H9 (cell line): ENCODE results near the gene VTN. TPM values are rescaled to one million over a fixed set of nuclear protein-coding genes. Genes with fewer than 3 reads are reported as not detected.

Experiments
- DNase-seq: peaks from one replicate; pipeline ENCODE4 v3.0.0-alpha.2; 2017
- H2AFZ ChIP-seq: one replicate; pipeline ENCODE4 v1.6.1; 2013; ENCODE audit warnings: mild to moderate bottlenecking, low read length, control low read depth, moderate library complexity
- H2AK5ac ChIP-seq: 2 replicates; pipeline ENCODE4 v1.6.1; 2013; ENCODE audit warnings: low read length, control low read depth, mixed read lengths; ENCODE audit not compliant: insufficient read length
- H2BK120ac ChIP-seq: one replicate; pipeline ENCODE4 v1.6.1; 2013; ENCODE audit warnings: low read depth, mild to moderate bottlenecking, low read length, control low read depth, inconsistent platforms; ENCODE audit not compliant: poor library complexity, severe bottlenecking
- H2BK12ac ChIP-seq: 2 replicates; pipeline ENCODE4 v1.6.1; 2013; ENCODE audit warnings: low read length, control low read depth, mixed read lengths, low read depth; ENCODE audit not compliant: insufficient read length
- H2BK15ac ChIP-seq: 2 replicates; pipeline ENCODE4 v1.6.1; 2013; ENCODE audit warnings: low read depth, low read length, control low read depth
- H2BK20ac ChIP-seq: one replicate; pipeline ENCODE4 v1.6.1; 2013; ENCODE audit warnings: low read depth, mild to moderate bottlenecking, low read length, control low read depth, inconsistent platforms; ENCODE audit not compliant: poor library complexity, severe bottlenecking
- H2BK5ac ChIP-seq: 2 replicates; pipeline ENCODE4 v1.6.1; 2013; ENCODE audit warnings: low read length, control low read depth, mixed read lengths; ENCODE audit not compliant: insufficient read length
- H3K14ac ChIP-seq: 2 replicates; pipeline ENCODE4 v1.6.1; 2013; ENCODE audit warnings: low read length, control low read depth; ENCODE audit not compliant: insufficient read depth
- H3K18ac ChIP-seq: 2 replicates; pipeline ENCODE4 v1.6.1; 2013; ENCODE audit warnings: low read depth, mild to moderate bottlenecking, mixed read lengths, low read length, control low read depth; ENCODE audit not compliant: insufficient read length
- H3K23ac ChIP-seq: 2 replicates; pipeline ENCODE4 v1.6.1; 2013; ENCODE audit warnings: low read length, control low read depth, mixed read lengths, low read depth; ENCODE audit not compliant: insufficient read length
- H3K23me2 ChIP-seq: 2 replicates; pipeline ENCODE4 v1.6.1; 2013; ENCODE audit warnings: low read depth, mild to moderate bottlenecking, mixed read lengths, low read length, control low read depth; ENCODE audit not compliant: insufficient read length, poor library complexity, severe bottlenecking
- H3K27ac ChIP-seq: 2 replicates; pipeline ENCODE4 v1.5.1; 2013; ENCODE audit warnings: low read length, control low read depth, mixed read lengths, low read depth; ENCODE audit not compliant: insufficient read length
- H3K27me3 ChIP-seq: 2 replicates; pipeline ENCODE4 v1.6.1; 2013; ENCODE audit warnings: low read length, control low read depth, inconsistent platforms; ENCODE audit not compliant: insufficient read depth
- H3K4ac ChIP-seq: 2 replicates; pipeline ENCODE4 v1.6.1; 2013; ENCODE audit warnings: low read depth, mild to moderate bottlenecking, control low read depth, inconsistent platforms, low read length, moderate library complexity
- H3K4me1 ChIP-seq: 2 replicates; pipeline ENCODE4 v1.6.1; 2013; ENCODE audit warnings: low read length, control low read depth, inconsistent platforms; ENCODE audit not compliant: insufficient read depth
- H3K4me2 ChIP-seq: 2 replicates; pipeline ENCODE4 v1.6.1; 2013; ENCODE audit warnings: low read length, control low read depth, mixed read lengths; ENCODE audit not compliant: insufficient read length, insufficient read depth
- H3K56ac ChIP-seq: 2 replicates; pipeline ENCODE4 v1.6.1; 2013; ENCODE audit warnings: low read depth, mild to moderate bottlenecking, mixed read lengths, low read length, control low read depth; ENCODE audit not compliant: insufficient read length
- H3K79me1 ChIP-seq: 2 replicates; pipeline ENCODE4 v1.6.1; 2013; ENCODE audit warnings: low read depth, mild to moderate bottlenecking, moderate library complexity, low read length, control low read depth, inconsistent platforms; ENCODE audit not compliant: insufficient read depth, poor library complexity, severe bottlenecking
- H3K79me2 ChIP-seq: 2 replicates; pipeline ENCODE4 v1.6.1; 2013; ENCODE audit warnings: low read length, control low read depth, inconsistent platforms; ENCODE audit not compliant: insufficient read depth
- H3K9ac ChIP-seq: 2 replicates; pipeline ENCODE4 v1.6.1; 2013; ENCODE audit warnings: low read length, control low read depth, mixed read lengths; ENCODE audit not compliant: insufficient read length; ENCODE audit errors: extremely low read depth
- H3K9me3 ChIP-seq: one replicate; pipeline ENCODE4 v1.6.1; 2013; ENCODE audit warnings: low read depth, low read length, inconsistent platforms; ENCODE audit not compliant: control insufficient read depth
- H3T11ph ChIP-seq: one replicate; pipeline ENCODE4 v1.6.1; 2013; ENCODE audit warnings: mild to moderate bottlenecking, low read length, control low read depth, inconsistent platforms
- H4K20me1 ChIP-seq: one replicate; pipeline ENCODE4 v1.6.1; 2013; ENCODE audit not compliant: control insufficient read depth, insufficient read length, insufficient read depth
- H4K5ac ChIP-seq: 2 replicates; pipeline ENCODE4 v1.6.1; 2013; ENCODE audit warnings: low read depth, mild to moderate bottlenecking, mixed read lengths, low read length, control low read depth; ENCODE audit not compliant: insufficient read length
- H4K8ac ChIP-seq: replicated peaks from 2 replicates; pipeline ENCODE4 v1.6.1; 2013; ENCODE audit warnings: low read length, control low read depth, mixed read lengths, low read depth; ENCODE audit not compliant: insufficient read length
- H4K91ac ChIP-seq: 2 replicates; pipeline ENCODE4 v1.6.1; 2013; ENCODE audit warnings: low read depth, mild to moderate bottlenecking, moderate library complexity, mixed read lengths, low read length, control low read depth; ENCODE audit not compliant: insufficient read length
- H3K27ac Mint-ChIP-seq, 3 experiments: 2 replicates in 2 of 3; 3 replicates in 1 of 3; pipeline ENCODE4 v1.8.0; 2020 to 2021; ENCODE audit warnings: mixed read lengths in 3 of 3, mild to moderate bottlenecking in 1 of 3, moderate library complexity in 1 of 3
- H3K27me3 Mint-ChIP-seq: 2 replicates; pipeline ENCODE4 v1.8.0; 2021; ENCODE audit warnings: low read depth, mild to moderate bottlenecking, moderate library complexity, mixed read lengths
- H3K36me3 Mint-ChIP-seq, 3 experiments: 2 replicates in 2 of 3; 3 replicates in 1 of 3; pipeline ENCODE4 v1.8.0; 2020 to 2021; ENCODE audit warnings: low read depth in 3 of 3, mixed read lengths in 3 of 3; ENCODE audit not compliant: insufficient read depth in 1 of 3
- H3K4me1 Mint-ChIP-seq, 2 experiments: 2 replicates each; pipeline ENCODE4 v1.8.0; 2020; ENCODE audit warnings: mixed read lengths in 2 of 2
- H3K4me3 Mint-ChIP-seq, 2 experiments: 2 replicates in 1 of 2; 3 replicates in 1 of 2; pipeline ENCODE4 v1.8.0; 2020 to 2021; ENCODE audit warnings: mild to moderate bottlenecking in 2 of 2, mixed read lengths in 2 of 2, moderate library complexity in 1 of 2
- H3K9me3 Mint-ChIP-seq, 2 experiments: 2 replicates in 1 of 2; 3 replicates in 1 of 2; pipeline ENCODE4 v1.8.0; 2020; ENCODE audit warnings: mild to moderate bottlenecking in 2 of 2, mixed read lengths in 2 of 2, moderate library complexity in 1 of 2
- CTCF ChIP-seq: fragments of 200-600 bp; sonication (generic); conservative IDR thresholded peaks from 3 replicates; pipeline ENCODE4 v1.8.0; 2021; ENCODE audit warnings: antibody characterized with exemption, mild to moderate bottlenecking
- WGBS: extraction: QIAGEN DNeasy Blood & Tissue Kit; methylation state at CpG from one replicate; pipeline ENCODE4 v1.1.7; 2013; ENCODE audit warnings: missing lambda C conversion rate, low lambda C conversion rate, mixed read lengths; ENCODE audit not compliant: insufficient read length; ENCODE audit errors: extremely low coverage; 5-methylcytosine and 5-hydroxymethylcytosine counted together
- total RNA-seq: library from RNA; stranded (reverse); gene quantifications from 2 replicates; pipeline ENCODE4 v1.2.1, GENCODE V29; 2021

Gene VTN
- total RNA-seq, 1 experiment from 2014 or later: not detected

- Mint-ChIP-seq H3K27me3 (no peaks in the 10 kb centered on the region), H3K4me1 (peaks cover 14 to 17% of the 10 kb centered on the region in 2 experiments), H3K36me3 (peaks cover 7 to 56% (median 51%) of the 10 kb centered on the region in 3 experiments; a peak in 5 of 7 replicates), H3K9me3 (no peaks in the 10 kb centered on the region), H3K4me3 (no peak overlapping the region), H3K27ac (no peak overlapping the region)
- Histone ChIP-seq H3K56ac (no peak overlapping the region), H3K4ac (no peak overlapping the region), H2BK12ac (no peak overlapping the region), H3K9me3 (no peaks in the 10 kb centered on the region), H3K23ac (no peak overlapping the region), H3K4me1 (peaks cover 4% of the 10 kb centered on the region; the same call in 1 of the 2 replicates), H3K14ac (no peak overlapping the region), H2BK20ac (no peak overlapping the region), H3K79me2 (no peaks in the 10 kb centered on the region; the same call in 1 of the 2 replicates), H2BK15ac (no peak overlapping the region), H3K4me2 (no peak overlapping the region), H2AFZ (no peak overlapping the region), H3K18ac (no peak overlapping the region), H4K20me1 (no peaks in the 10 kb centered on the region), H2AK5ac (no peak overlapping the region), H4K5ac (no peak overlapping the region), H4K91ac (no peak overlapping the region), H3K23me2 (peaks cover under 1% of the 10 kb centered on the region), H4K8ac (no peak overlapping the region), H2BK120ac (no peak overlapping the region), H3K79me1 (no peaks in the 10 kb centered on the region), H3T11ph (no peak overlapping the region), H2BK5ac (no peak overlapping the region), H3K27me3 (no peaks in the 10 kb centered on the region), H3K27ac (no peak overlapping the region), H3K9ac (no peak overlapping the region)
- no CpG with 5 or more reads among the region's 11 CpGs for WGBS
- TF ChIP-seq CTCF: no peak
- DNase-seq: no peak
These were observed 28.6 kb downstream of the VTN start for GRCh38 chr17:28341516-28341915.
